IPS-20b (cell line): ENCODE measurements around the gene BTNL9.

Experiments used
- H3K27ac ChIP-seq: one replicate; pipeline ENCODE4 v1.5.1; 2013; ENCODE audit warnings: low read length
- H3K27me3 ChIP-seq: 2 replicates; pipeline ENCODE4 v1.6.1; 2013; ENCODE audit warnings: mild to moderate bottlenecking, low read length, inconsistent platforms; ENCODE audit not compliant: insufficient read depth
- H3K36me3 ChIP-seq: 2 replicates; pipeline ENCODE4 v1.6.1; 2013; ENCODE audit warnings: low read depth, mild to moderate bottlenecking, inconsistent platforms, low read length, moderate library complexity; ENCODE audit not compliant: insufficient read depth
- H3K4me1 ChIP-seq: 2 replicates; pipeline ENCODE4 v1.6.1; 2013; ENCODE audit warnings: mild to moderate bottlenecking, control low read depth, inconsistent platforms, low read length, moderate library complexity; ENCODE audit not compliant: insufficient read depth
- H3K4me3 ChIP-seq: 2 replicates; pipeline ENCODE4 v1.5.1; 2013; ENCODE audit warnings: mild to moderate bottlenecking, low read length, inconsistent platforms
- H3K9ac ChIP-seq: 2 replicates; pipeline ENCODE4 v1.6.1; 2013; ENCODE audit warnings: low read depth, mild to moderate bottlenecking, inconsistent platforms, low read length, moderate library complexity
- H3K9me3 ChIP-seq: 2 replicates; pipeline ENCODE4 v1.6.1; 2013; ENCODE audit warnings: mild to moderate bottlenecking, low read depth, low read length, inconsistent platforms; ENCODE audit not compliant: insufficient read depth

Gene BTNL9

GRCh38 chr5:181063514-181063913, 23.4 kb downstream of the BTNL9 start:
- H3K27me3 ChIP-seq = peaks cover 59% of the 10 kb centered on the region

GRCh38 chr5:181064987-181065386, 24.9 kb downstream of the BTNL9 start:
- H3K9ac ChIP-seq = no peak overlapping the region
- peaks cover 59% of the 10 kb centered on the region for H3K27me3 ChIP-seq
- H3K4me3 ChIP-seq = no peak overlapping the region
- H3K9me3 ChIP-seq = 0 out of 2 replicates have a peak, but pooled peaks cover 4% of the 10 kb centered on the region
- no peaks in the 10 kb centered on the region for H3K36me3 ChIP-seq
- H3K4me1 ChIP-seq = no peaks in the 10 kb centered on the region; the same call in 1 of the 2 replicates
- H3K27ac ChIP-seq = no peak overlapping the region

More at GRCh38 chr5:181063514-181063913, 23.4 kb downstream of the BTNL9 start:
- no peaks in the 10 kb centered on the region for H3K36me3 ChIP-seq
- 0 out of 2 replicates have a peak, but pooled peaks cover 4% of the 10 kb centered on the region for H3K9me3 ChIP-seq
- H3K4me3 ChIP-seq = no peak overlapping the region
- H3K9ac ChIP-seq = no peak overlapping the region
- H3K27ac ChIP-seq = no peak overlapping the region
- H3K4me1 ChIP-seq = no peaks in the 10 kb centered on the region

- no peak overlapping the region for H3K27ac ChIP-seq
- H3K36me3 ChIP-seq = no peaks in the 10 kb centered on the region
- no peak overlapping the region; the same call in 1 of the 2 replicates for H3K9ac ChIP-seq
- H3K4me1 ChIP-seq = no peaks in the 10 kb centered on the region; the same call in 1 of the 2 replicates
- H3K27me3 ChIP-seq = peaks cover 31% of the 10 kb centered on the region
- peak overlapping the region; percentile 65 for H3K4me3 ChIP-seq
- 0 out of 2 replicates have a peak, but pooled peaks cover 4% of the 10 kb centered on the region for H3K9me3 ChIP-seq
Measured at GRCh38 chr5:181069767-181070491, 29.9 kb downstream of the BTNL9 start.

- 0 out of 2 replicates have a peak, but pooled peaks cover 4% of the 10 kb centered on the region for H3K9me3 ChIP-seq
- H3K4me1 ChIP-seq = no peaks in the 10 kb centered on the region; the same call in 1 of the 2 replicates
- H3K36me3 ChIP-seq = no peaks in the 10 kb centered on the region
- peak overlapping the region; percentile 65; the same call in 1 of the 2 replicates for H3K4me3 ChIP-seq
- H3K27me3 ChIP-seq = peaks cover 31% of the 10 kb centered on the region
- H3K9ac ChIP-seq = no peak overlapping the region; the same call in 1 of the 2 replicates
- H3K27ac ChIP-seq = no peak overlapping the region
Measured at GRCh38 chr5:181070523-181070922, 30.5 kb downstream of the BTNL9 start.

GRCh38 chr5:181071257-181071656, 31.2 kb downstream of the BTNL9 start:
- Histone ChIP-seq H3K27ac (no peak overlapping the region), H3K36me3 (no peaks in the 10 kb centered on the region), H3K4me3 (no peak overlapping the region), H3K9ac (no peak overlapping the region), H3K9me3 (0 out of 2 replicates have a peak, but pooled peaks cover 2% of the 10 kb centered on the region), H3K27me3 (peaks cover 31% of the 10 kb centered on the region), H3K4me1 (no peaks in the 10 kb centered on the region; the same call in 1 of the 2 replicates)

GRCh38 chr5:181076920-181077319, 36.9 kb downstream of the BTNL9 start:
- H3K9ac ChIP-seq = no peak overlapping the region
- 0 out of 2 replicates have a peak, but pooled peaks cover 6% of the 10 kb centered on the region for H3K9me3 ChIP-seq
- no peak overlapping the region for H3K27ac ChIP-seq
- H3K4me1 ChIP-seq = no peaks in the 10 kb centered on the region
- no peaks in the 10 kb centered on the region for H3K36me3 ChIP-seq
- H3K4me3 ChIP-seq = no peak overlapping the region
- H3K27me3 ChIP-seq = no peaks in the 10 kb centered on the region

- no peak overlapping the region for H3K9ac ChIP-seq
- H3K36me3 ChIP-seq = no peaks in the 10 kb centered on the region
- no peak overlapping the region for H3K4me3 ChIP-seq
- no peak overlapping the region for H3K27ac ChIP-seq
- H3K27me3 ChIP-seq = peaks cover 17% of the 10 kb centered on the region
- H3K9me3 ChIP-seq = 0 out of 2 replicates have a peak, but pooled peaks cover 4% of the 10 kb centered on the region
- H3K4me1 ChIP-seq = no peaks in the 10 kb centered on the region
Measured at GRCh38 chr5:181081989-181082388, 41.9 kb downstream of the BTNL9 start.

GRCh38 chr5:181084621-181085195, 44.6 kb downstream of the BTNL9 start:
- peaks cover 17% of the 10 kb centered on the region for H3K27me3 ChIP-seq
- H3K4me3 ChIP-seq = no peak overlapping the region
- H3K9me3 ChIP-seq = no peaks in the 10 kb centered on the region

GRCh38 chr5:181086026-181086883, 46.2 kb downstream of the BTNL9 start:
- Histone ChIP-seq H3K36me3 (no peaks in the 10 kb centered on the region), H3K4me3 (no peak overlapping the region), H3K9me3 (no peaks in the 10 kb centered on the region), H3K27me3 (peaks cover 17% of the 10 kb centered on the region), H3K4me1 (no peaks in the 10 kb centered on the region), H3K27ac (no peak overlapping the region), H3K9ac (no peak overlapping the region)

More at GRCh38 chr5:181084621-181085195, 44.6 kb downstream of the BTNL9 start:
- Histone ChIP-seq H3K9ac (no peak overlapping the region), H3K36me3 (no peaks in the 10 kb centered on the region), H3K4me1 (no peaks in the 10 kb centered on the region), H3K27ac (no peak overlapping the region)

- Histone ChIP-seq H3K9me3 (no peaks in the 10 kb centered on the region), H3K9ac (no peak overlapping the region), H3K4me3 (no peak overlapping the region), H3K27me3 (peaks cover 17% of the 10 kb centered on the region), H3K27ac (no peak overlapping the region), H3K4me1 (no peaks in the 10 kb centered on the region), H3K36me3 (no peaks in the 10 kb centered on the region)
Measured at GRCh38 chr5:181086884-181087205, 46.8 kb downstream of the BTNL9 start.

GRCh38 chr5:181087309-181087708, 47.2 kb downstream of the BTNL9 start:
- Histone ChIP-seq H3K27ac (no peak overlapping the region), H3K36me3 (no peaks in the 10 kb centered on the region), H3K9ac (no peak overlapping the region), H3K27me3 (peaks cover 17% of the 10 kb centered on the region), H3K4me3 (no peak overlapping the region), H3K9me3 (no peaks in the 10 kb centered on the region), H3K4me1 (no peaks in the 10 kb centered on the region)
